Trophoblast cell (in vitro differentiated cells and primary cell): ENCODE data around the gene BNC2.

Experiments used
- DNase-seq, 2 donors: peaks; one replicate each; pipeline ENCODE4 v3.0.0-alpha.2; 2016
- H2AFZ ChIP-seq: 2 replicates; pipeline ENCODE4 v1.6.1; 2013; ENCODE audit warnings: low read length, moderate library complexity, mild to moderate bottlenecking; ENCODE audit not compliant: insufficient read depth, poor library complexity
- H2AK5ac ChIP-seq: 2 replicates; pipeline ENCODE4 v1.6.1; 2013; ENCODE audit warnings: mild to moderate bottlenecking, low read length
- H2BK120ac ChIP-seq: 2 replicates; pipeline ENCODE4 v1.6.1; 2013; ENCODE audit warnings: low read length, mild to moderate bottlenecking, moderate library complexity; ENCODE audit not compliant: insufficient read depth, poor library complexity
- H2BK12ac ChIP-seq: 2 replicates; pipeline ENCODE4 v1.6.1; 2013; ENCODE audit warnings: mild to moderate bottlenecking, low read length, moderate library complexity
- H2BK5ac ChIP-seq: 2 replicates; pipeline ENCODE4 v1.6.1; 2013; ENCODE audit warnings: low read length, low read depth, moderate library complexity, mild to moderate bottlenecking; ENCODE audit not compliant: poor library complexity
- H3K14ac ChIP-seq: 2 replicates; pipeline ENCODE4 v1.6.1; 2013; ENCODE audit warnings: mild to moderate bottlenecking, low read length
- H3K18ac ChIP-seq: 2 replicates; pipeline ENCODE4 v1.6.1; 2013; ENCODE audit warnings: mild to moderate bottlenecking, low read length
- H3K23ac ChIP-seq: 2 replicates; pipeline ENCODE4 v1.6.1; 2013; ENCODE audit warnings: low read length
- H3K27ac ChIP-seq: 2 replicates; pipeline ENCODE4 v1.5.1; 2013; ENCODE audit warnings: low read depth, mild to moderate bottlenecking, inconsistent platforms, low read length, moderate library complexity
- H3K27me3 ChIP-seq: 2 replicates; pipeline ENCODE4 v1.6.1; 2013; ENCODE audit warnings: inconsistent platforms, mild to moderate bottlenecking, low read length, moderate library complexity; ENCODE audit not compliant: insufficient read depth
- H3K36me3 ChIP-seq, 2 experiments: 1 replicate in 1 of 2; 2 replicates in 1 of 2; pipeline ENCODE4 v1.6.1; 2013; ENCODE audit warnings: low read length in 2 of 2, mild to moderate bottlenecking in 2 of 2, moderate library complexity in 1 of 2; ENCODE audit not compliant: insufficient read depth in 2 of 2, control insufficient read depth in 1 of 2
- H3K4ac ChIP-seq: 2 replicates; pipeline ENCODE4 v1.6.1; 2013; ENCODE audit warnings: low read depth, mild to moderate bottlenecking, low read length, moderate library complexity
- H3K4me1 ChIP-seq, 2 experiments: 1 replicate in 1 of 2; 2 replicates in 1 of 2; pipeline ENCODE4 v1.6.1; 2013; ENCODE audit warnings: low read length in 2 of 2, mild to moderate bottlenecking in 2 of 2, moderate library complexity in 1 of 2; ENCODE audit not compliant: insufficient read depth in 2 of 2, control insufficient read depth in 1 of 2
- H3K4me2 ChIP-seq: 2 replicates; pipeline ENCODE4 v1.6.1; 2013; ENCODE audit warnings: inconsistent platforms, mild to moderate bottlenecking, low read length, moderate library complexity
- H3K4me3 ChIP-seq: 2 replicates; pipeline ENCODE4 v1.5.1; 2013; ENCODE audit warnings: mild to moderate bottlenecking, low read depth, low read length, inconsistent platforms
- H3K79me1 ChIP-seq: one replicate; pipeline ENCODE4 v1.6.1; 2013; ENCODE audit warnings: low read length
- H3K79me2 ChIP-seq: 2 replicates; pipeline ENCODE4 v1.6.1; 2013; ENCODE audit warnings: low read length, mild to moderate bottlenecking; ENCODE audit not compliant: control insufficient read depth, insufficient read depth, poor library complexity
- H3K9ac ChIP-seq: 2 replicates; pipeline ENCODE4 v1.6.1; 2013; ENCODE audit warnings: mild to moderate bottlenecking, low read length
- H3K9me3 ChIP-seq: 2 replicates; pipeline ENCODE4 v1.6.1; 2013; ENCODE audit warnings: low read depth, mild to moderate bottlenecking, control low read depth, inconsistent platforms, low read length; ENCODE audit not compliant: insufficient read depth
- H4K12ac ChIP-seq: 2 replicates; pipeline ENCODE4 v1.6.1; 2013; ENCODE audit warnings: low read depth, mild to moderate bottlenecking, low read length, moderate library complexity
- H4K8ac ChIP-seq: 2 replicates; pipeline ENCODE4 v1.6.1; 2013; ENCODE audit warnings: low read depth, mild to moderate bottlenecking, low read length, moderate library complexity
- H4K91ac ChIP-seq: one replicate; pipeline ENCODE4 v1.6.1; 2013; ENCODE audit warnings: low read depth, mild to moderate bottlenecking, low read length, moderate library complexity
- WGBS: extraction: QIAGEN DNeasy Blood & Tissue Kit; methylation state at CpG from one replicate; pipeline ENCODE4 v1.1.7; 2013; ENCODE audit warnings: missing lambda C conversion rate; ENCODE audit not compliant: insufficient read length, insufficient coverage; ENCODE audit errors: extremely low coverage; 5-methylcytosine and 5-hydroxymethylcytosine counted together

BNC2 gene

DNA sequence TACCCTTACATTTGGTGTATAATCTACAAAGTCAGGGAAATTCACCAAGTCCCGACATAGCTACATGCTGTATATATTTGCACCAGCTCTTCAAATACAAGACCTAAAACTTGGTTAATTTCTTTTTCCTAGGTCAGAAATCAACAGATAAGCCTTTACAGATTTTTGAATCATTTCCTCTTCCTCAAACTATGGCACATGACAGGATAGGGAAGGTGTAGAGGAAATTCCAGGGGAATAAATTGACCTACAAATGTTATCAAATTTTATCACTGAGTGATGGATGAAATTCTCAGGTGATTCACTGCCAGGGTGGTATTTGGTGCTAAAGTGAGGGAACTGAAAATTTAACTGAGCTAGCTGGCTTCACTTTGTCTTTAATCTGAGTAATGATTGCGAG is 360.0 kb downstream of the BNC2 start:
- Histone ChIP-seq H3K23ac (no peak overlapping the region), H3K4ac (no peak overlapping the region), H2BK120ac (no peak overlapping the region), H3K27ac (no peak overlapping the region), H2BK5ac (no peak overlapping the region), H3K27me3 (no peaks in the 10 kb centered on the region), H3K79me2 (no peaks in the 10 kb centered on the region), H3K36me3 (no peaks in the 10 kb centered on the region), H3K4me3 (no peak overlapping the region), H3K9me3 (no peaks in the 10 kb centered on the region), H3K4me2 (no peak overlapping the region), H2BK12ac (no peak overlapping the region), H4K12ac (no peak overlapping the region), H3K4me1 (peaks cover 8 to 11% of the 10 kb centered on the region in 2 experiments), H2AFZ (no peak overlapping the region), H4K8ac (no peak overlapping the region), H3K14ac (no peak overlapping the region), H3K18ac (no peak overlapping the region), H3K79me1 (peaks cover 7% of the 10 kb centered on the region), H4K91ac (no peak overlapping the region), H2AK5ac (no peak overlapping the region), H3K9ac (no peak overlapping the region)
- no peak for DNase-seq
- WGBS = no CpG with 5 or more reads among the region's 2 CpGs

DNA sequence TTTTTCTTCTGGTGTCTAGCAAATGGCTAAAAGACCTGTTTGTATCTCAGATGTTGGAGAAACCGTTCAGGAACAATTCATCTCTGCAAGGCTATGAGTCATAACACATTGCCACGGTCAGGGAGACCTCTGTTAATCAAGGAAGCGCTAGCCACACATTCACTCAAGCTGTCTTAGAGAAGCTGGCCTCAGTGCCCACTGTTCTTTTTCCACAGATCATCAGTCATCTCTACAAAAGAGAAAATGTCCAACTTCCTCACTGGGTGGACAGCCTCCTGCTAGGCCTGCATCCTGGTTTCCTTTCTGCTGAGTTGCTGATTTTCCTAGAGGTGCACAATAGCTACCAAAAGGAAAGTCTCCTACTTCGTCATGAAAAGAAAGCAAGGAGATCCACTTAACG is 360.5 kb downstream of the BNC2 start:
- H3K36me3 ChIP-seq = no peaks in the 10 kb centered on the region
- no peaks in the 10 kb centered on the region for H3K79me2 ChIP-seq
- H2AFZ ChIP-seq = no peak overlapping the region
- H2BK5ac ChIP-seq = no peak overlapping the region
- no peak overlapping the region for H3K23ac ChIP-seq
- peaks cover 7% of the 10 kb centered on the region for H3K79me1 ChIP-seq
- H4K12ac ChIP-seq = no peak overlapping the region
- H4K8ac ChIP-seq = no peak overlapping the region
- no peak overlapping the region for H2BK12ac ChIP-seq
- H3K4me2 ChIP-seq = no peak overlapping the region
- H2AK5ac ChIP-seq = no peak overlapping the region
- H3K14ac ChIP-seq = no peak overlapping the region
- no peak overlapping the region for H3K4me3 ChIP-seq
- WGBS = no CpG with 5 or more reads among the region's 5 CpGs
- H3K4me1 ChIP-seq = peaks cover 8% of the 10 kb centered on the region in 2 experiments
- H3K9me3 ChIP-seq = no peaks in the 10 kb centered on the region
- H3K4ac ChIP-seq = no peak overlapping the region
- peak in 1 of 2 donors; percentile 25 for DNase-seq
- H3K27me3 ChIP-seq = no peaks in the 10 kb centered on the region
- no peak overlapping the region for H3K18ac ChIP-seq
- H2BK120ac ChIP-seq = no peak overlapping the region
- H3K9ac ChIP-seq = no peak overlapping the region
- H3K27ac ChIP-seq = no peak overlapping the region
- no peak overlapping the region for H4K91ac ChIP-seq

DNA sequence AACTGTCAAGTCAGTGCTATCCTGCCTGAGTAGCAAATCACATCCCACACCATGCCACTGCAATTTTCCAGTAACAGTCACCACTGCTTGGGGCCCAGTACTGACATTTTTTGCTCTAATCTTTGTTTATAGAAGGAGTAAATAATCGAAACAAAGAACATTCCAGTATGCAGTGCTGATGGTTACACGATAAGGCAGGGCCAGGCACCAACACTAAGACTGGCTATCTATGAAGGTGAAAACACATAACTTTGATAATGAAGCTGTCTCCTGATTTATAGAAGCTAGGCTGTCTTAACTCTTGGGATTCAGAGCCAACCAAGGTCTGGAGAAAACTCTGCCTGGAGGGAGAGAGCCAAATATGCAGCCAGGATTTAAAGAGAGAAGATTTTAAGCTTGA is 365.3 kb downstream of the BNC2 start:
- WGBS = no CpG with 5 or more reads among the region's 2 CpGs
- Histone ChIP-seq H3K4me3 (no peak overlapping the region), H3K4me2 (no peak overlapping the region)

DNA sequence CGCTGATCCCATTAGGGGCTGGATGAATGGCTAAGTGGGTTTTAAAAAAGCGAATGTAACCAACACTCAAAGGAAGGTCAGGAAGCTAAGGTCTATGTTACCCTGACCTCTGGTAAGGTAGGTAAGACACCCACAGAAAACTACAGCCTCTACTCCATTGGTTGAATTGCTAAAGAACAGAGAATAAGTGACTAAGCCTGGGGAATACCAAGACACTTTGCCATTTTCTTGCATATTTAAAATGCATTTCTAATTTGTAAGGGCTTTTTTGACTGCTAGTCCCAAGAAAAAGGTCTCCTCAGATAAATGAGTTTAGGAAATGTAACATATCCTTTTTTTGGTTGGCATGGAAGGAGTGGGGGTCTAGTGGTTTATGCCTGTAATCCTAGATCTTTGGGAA is 368.7 kb downstream of the BNC2 start:
- Histone ChIP-seq H3K79me1 (peaks cover 7% of the 10 kb centered on the region), H3K9ac (no peak overlapping the region), H4K91ac (no peak overlapping the region), H3K27me3 (no peaks in the 10 kb centered on the region), H2AK5ac (no peak overlapping the region), H3K23ac (no peak overlapping the region), H2BK5ac (no peak overlapping the region), H2BK12ac (no peak overlapping the region), H4K8ac (no peak overlapping the region), H3K14ac (no peak overlapping the region), H3K4me2 (no peak overlapping the region), H2AFZ (no peak overlapping the region), H3K36me3 (no peaks in the 10 kb centered on the region), H3K18ac (no peak overlapping the region), H3K4me1 (peaks cover 2 to 6% of the 10 kb centered on the region in 2 experiments), H3K4ac (no peak overlapping the region), H2BK120ac (no peak overlapping the region), H3K27ac (no peak overlapping the region), H4K12ac (no peak overlapping the region), H3K4me3 (no peak overlapping the region), H3K9me3 (no peaks in the 10 kb centered on the region), H3K79me2 (no peaks in the 10 kb centered on the region)
- whole genome bisulfite sequencing = no CpG with 5 or more reads among the region's 2 CpGs
- DNase-seq = peak in 1 of 2 donors; percentile 68

More for the DNA sequence above, 365.3 kb downstream of the BNC2 start:
- Histone ChIP-seq H2BK12ac (no peak overlapping the region), H3K14ac (no peak overlapping the region), H3K79me2 (no peaks in the 10 kb centered on the region), H3K36me3 (no peaks in the 10 kb centered on the region), H3K27me3 (no peaks in the 10 kb centered on the region), H3K79me1 (peaks cover 7% of the 10 kb centered on the region), H4K8ac (no peak overlapping the region), H2AK5ac (no peak overlapping the region), H3K4me1 (peaks cover 6 to 7% of the 10 kb centered on the region in 2 experiments), H3K4ac (no peak overlapping the region), H2BK5ac (no peak overlapping the region), H3K27ac (peak overlapping the region; percentile 33), H2BK120ac (no peak overlapping the region), H2AFZ (no peak overlapping the region), H3K18ac (no peak overlapping the region), H4K91ac (no peak overlapping the region), H4K12ac (no peak overlapping the region), H3K9ac (no peak overlapping the region), H3K23ac (no peak overlapping the region), H3K9me3 (no peaks in the 10 kb centered on the region)
- DNase-seq = peak; percentile 73 to 86
